ENCODE data around the gene REEP3.
"Not testable (repeated sequence)": the region's sequence is repeated elsewhere in the genome, so short reads cannot be mapped to it uniquely, and the experiment has no call there.

Gene REEP3

GRCh38 chr10:63553473-63553872 is 32.3 kb downstream of the REEP3 start:
- DNase-seq, result no peak

- DNase-seq, result no peak
Observed at GRCh38 chr10:63554657-63555056, 33.5 kb downstream of the REEP3 start.

GRCh38 chr10:63555330-63555729 is 34.1 kb downstream of the REEP3 start:
- DNase-seq, result no peak

- DNase-seq, result no peak
Observed at GRCh38 chr10:63558132-63558784, 37.1 kb downstream of the REEP3 start.

- DNase-seq, result no peak
Observed at GRCh38 chr10:63561341-63561740, 40.1 kb downstream of the REEP3 start.

- DNase-seq, result no peak
Observed at GRCh38 chr10:63562391-63562790, 41.2 kb downstream of the REEP3 start.

- no peak for DNase-seq
Observed at GRCh38 chr10:63562857-63563256, 41.7 kb downstream of the REEP3 start.

GRCh38 chr10:63563623-63564022 is 42.4 kb downstream of the REEP3 start:
- DNase-seq, result no peak

GRCh38 chr10:63564731-63565130 is 43.5 kb downstream of the REEP3 start:
- DNase-seq, result not testable (repeated sequence)

- DNase-seq, result peak; percentile 11
Observed at GRCh38 chr10:63573068-63573697, 52.0 kb downstream of the REEP3 start.

GRCh38 chr10:63574011-63574410 is 52.8 kb downstream of the REEP3 start:
- DNase-seq, result no peak

GRCh38 chr10:63576501-63576900 is 55.3 kb downstream of the REEP3 start:
- DNase-seq, result no peak

GRCh38 chr10:63578501-63578900 is 57.3 kb downstream of the REEP3 start:
- no peak for DNase-seq

GRCh38 chr10:63579371-63580014 is 58.3 kb downstream of the REEP3 start:
- DNase-seq, result no peak

- no peak for DNase-seq
Observed at GRCh38 chr10:63582690-63583089, 61.5 kb downstream of the REEP3 start.

GRCh38 chr10:63583397-63583796 is 62.2 kb downstream of the REEP3 start:
- no peak for DNase-seq

- DNase-seq, result no peak
Observed at GRCh38 chr10:63583909-63584724, 62.9 kb downstream of the REEP3 start.

- no peak for DNase-seq
Observed at GRCh38 chr10:63584725-63585035, 63.5 kb downstream of the REEP3 start.

- DNase-seq, result no peak
Observed at GRCh38 chr10:63585041-63585440, 63.8 kb downstream of the REEP3 start.

GRCh38 chr10:63586043-63586442 is 64.8 kb downstream of the REEP3 start:
- no peak for DNase-seq

- no peak for DNase-seq
Observed at GRCh38 chr10:63587191-63587590, 66.0 kb downstream of the REEP3 start.

GRCh38 chr10:63588436-63589167 is 67.4 kb downstream of the REEP3 start:
- peak; percentile 41 for DNase-seq

Data from NCI-H2029 (cell line).